ENCODE results near the gene SLBP. TPM values are rescaled to one million over a fixed set of nuclear protein-coding genes. Genes with fewer than 3 reads are reported as not detected.

Gene SLBP
- total RNA-seq, 1 donor: 89.1 TPM

DNA sequence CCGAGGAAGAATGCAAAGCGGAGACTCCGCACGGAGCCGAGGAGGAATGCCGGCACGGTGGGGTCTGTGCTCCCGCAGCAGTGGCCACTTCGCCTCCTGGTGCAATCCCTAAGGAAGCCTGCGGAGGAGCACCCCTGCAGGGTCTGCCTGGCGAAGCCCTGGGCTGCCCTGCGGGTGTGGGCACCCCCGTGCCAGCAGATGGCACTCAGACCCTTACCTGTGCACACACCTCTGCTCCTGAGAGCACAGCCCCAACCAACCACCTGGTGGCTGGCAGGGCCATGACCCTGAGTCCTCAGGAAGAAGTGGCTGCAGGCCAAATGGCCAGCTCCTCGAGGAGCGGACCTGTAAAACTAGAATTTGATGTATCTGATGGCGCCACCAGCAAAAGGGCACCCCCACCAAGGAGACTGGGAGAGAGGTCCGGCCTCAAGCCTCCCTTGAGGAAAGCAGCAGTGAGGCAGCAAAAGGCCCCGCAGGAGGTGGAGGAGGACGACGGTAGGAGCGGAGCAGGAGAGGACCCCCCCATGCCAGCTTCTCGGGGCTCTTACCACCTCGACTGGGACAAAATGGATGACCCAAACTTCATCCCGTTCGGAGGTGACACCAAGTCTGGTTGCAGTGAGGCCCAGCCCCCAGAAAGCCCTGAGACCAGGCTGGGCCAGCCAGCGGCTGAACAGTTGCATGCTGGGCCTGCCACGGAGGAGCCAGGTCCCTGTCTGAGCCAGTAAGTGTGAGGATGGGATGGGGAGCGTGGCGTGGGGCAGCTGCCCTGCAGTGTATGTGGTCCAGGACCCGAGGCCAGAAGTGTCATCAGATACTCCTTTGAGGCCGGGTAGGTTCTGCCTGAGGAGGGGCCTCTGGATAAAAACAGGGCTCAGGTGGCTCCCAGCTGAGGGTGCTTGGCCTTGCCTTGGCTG is 16.2 kb upstream of the SLBP start:
- TF ChIP-seq, protein P1, sequence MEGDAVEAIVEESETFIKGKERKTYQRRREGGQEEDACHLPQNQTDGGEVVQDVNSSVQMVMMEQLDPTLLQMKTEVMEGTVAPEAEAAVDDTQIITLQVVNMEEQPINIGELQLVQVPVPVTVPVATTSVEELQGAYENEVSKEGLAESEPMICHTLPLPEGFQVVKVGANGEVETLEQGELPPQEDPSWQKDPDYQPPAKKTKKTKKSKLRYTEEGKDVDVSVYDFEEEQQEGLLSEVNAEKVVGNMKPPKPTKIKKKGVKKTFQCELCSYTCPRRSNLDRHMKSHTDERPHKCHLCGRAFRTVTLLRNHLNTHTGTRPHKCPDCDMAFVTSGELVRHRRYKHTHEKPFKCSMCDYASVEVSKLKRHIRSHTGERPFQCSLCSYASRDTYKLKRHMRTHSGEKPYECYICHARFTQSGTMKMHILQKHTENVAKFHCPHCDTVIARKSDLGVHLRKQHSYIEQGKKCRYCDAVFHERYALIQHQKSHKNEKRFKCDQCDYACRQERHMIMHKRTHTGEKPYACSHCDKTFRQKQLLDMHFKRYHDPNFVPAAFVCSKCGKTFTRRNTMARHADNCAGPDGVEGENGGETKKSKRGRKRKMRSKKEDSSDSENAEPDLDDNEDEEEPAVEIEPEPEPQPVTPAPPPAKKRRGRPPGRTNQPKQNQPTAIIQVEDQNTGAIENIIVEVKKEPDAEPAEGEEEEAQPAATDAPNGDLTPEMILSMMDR (IDR thresholded peaks at IDR 0.05; ENCODE audit: insufficient read depth, low read length): no peak
- no peak overlapping the region for H3K4me3 ChIP-seq (ENCODE audit: low read depth, low read length)
- no peak for DNase-seq (ENCODE audit: low read depth)

DNA sequence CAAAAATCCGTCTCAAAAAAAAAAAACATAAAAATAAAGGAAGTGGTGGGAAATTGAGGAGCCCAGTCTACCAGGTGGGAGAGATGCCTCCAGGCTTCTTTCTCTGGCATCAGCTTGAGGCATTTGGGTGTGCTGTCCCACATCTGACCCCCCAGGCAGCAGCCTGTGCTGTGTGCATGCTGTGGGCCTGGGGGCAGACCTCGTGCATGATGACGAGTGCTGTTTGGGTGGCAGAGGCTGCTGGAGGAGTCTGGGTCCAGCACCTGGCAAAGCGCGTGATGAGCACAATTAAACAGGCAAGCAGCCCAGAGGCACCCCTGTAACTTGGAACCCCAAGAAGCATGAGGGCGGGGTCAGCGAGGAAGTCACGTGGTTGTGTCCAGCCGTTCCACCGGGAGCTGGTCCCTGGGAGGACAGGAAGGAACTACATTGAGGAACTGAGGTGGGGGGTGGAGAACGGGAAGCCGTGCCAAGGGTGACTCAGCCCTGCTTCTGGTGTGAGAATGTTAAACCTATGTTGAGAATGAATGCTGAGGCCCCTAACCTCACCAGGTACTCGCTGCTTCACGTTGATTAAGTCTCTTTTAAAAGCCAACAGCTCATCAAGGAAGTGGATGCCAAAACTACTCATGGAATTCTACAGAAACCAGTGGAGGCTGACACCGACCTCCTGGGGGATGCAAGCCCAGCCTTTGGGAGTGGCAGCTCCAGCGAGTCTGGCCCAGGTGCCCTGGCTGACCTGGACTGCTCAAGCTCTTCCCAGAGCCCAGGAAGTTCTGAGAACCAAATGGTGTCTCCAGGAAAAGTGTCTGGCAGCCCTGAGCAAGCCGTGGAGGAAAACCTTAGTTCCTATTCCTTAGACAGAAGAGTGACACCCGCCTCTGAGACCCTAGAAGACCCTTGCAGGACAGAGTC is 15.3 kb upstream of the SLBP start:
- no peak overlapping the region for H3K4me3 ChIP-seq (ENCODE audit: low read depth, low read length)

DNA sequence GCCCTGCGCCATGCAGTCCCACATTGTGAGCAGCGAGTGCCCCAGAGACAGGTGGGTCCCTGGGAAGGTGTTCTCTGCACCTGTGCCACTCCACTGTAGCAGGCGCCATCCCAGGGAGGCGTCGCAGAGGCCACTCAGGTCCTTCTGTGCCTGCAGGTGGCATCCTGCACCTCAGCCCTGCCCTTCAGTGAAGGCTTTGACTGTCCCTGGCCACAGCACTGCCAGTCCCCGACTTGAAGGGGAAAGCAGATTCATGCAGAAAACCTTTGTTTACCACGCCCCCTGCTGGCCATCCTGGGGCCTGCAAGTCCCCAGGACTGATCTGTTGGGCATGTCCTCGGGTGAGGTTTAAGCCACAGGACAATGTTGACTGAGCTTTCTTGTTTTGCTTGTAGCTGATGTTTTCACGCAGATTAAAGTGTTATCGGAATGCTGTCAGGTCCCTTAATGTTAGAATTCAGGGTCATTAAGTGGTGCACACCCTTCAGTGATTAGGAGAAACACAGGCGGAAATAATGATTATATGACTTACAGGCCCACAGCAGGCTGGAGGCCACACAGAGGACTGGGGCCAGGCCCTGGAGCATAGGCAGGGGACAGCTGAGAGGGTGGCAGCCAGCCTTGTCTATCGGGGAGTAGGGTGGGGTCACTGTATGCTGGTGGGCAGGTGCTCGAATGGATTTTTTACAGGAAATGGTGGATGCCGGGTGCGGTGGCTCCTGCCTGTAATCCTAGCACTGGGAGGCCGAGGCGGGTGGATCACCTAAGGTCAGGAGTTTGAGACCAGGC is 14.2 kb upstream of the SLBP start:
- H3K4me3 ChIP-seq (ENCODE audit: low read depth, low read length): no peak overlapping the region
- TF ChIP-seq, protein P1 (IDR thresholded peaks at IDR 0.05; ENCODE audit: insufficient read depth, low read length): peak; percentile 98
- DNase-seq (ENCODE audit: low read depth): peak; percentile 83

More for the DNA sequence above, 15.3 kb upstream of the SLBP start:
- TF ChIP-seq, protein P1 (IDR thresholded peaks at IDR 0.05; ENCODE audit: insufficient read depth, low read length): no peak
- peak; percentile 62 for DNase-seq (ENCODE audit: low read depth)

- TF ChIP-seq, protein P1 (IDR thresholded peaks at IDR 0.05; ENCODE audit: insufficient read depth, low read length): no peak
- no peak for DNase-seq (ENCODE audit: low read depth)
- no peak overlapping the region for H3K4me3 ChIP-seq (ENCODE audit: low read depth, low read length)
Observed at GRCh38 chr4:1725521-1725920, 13.4 kb upstream of the SLBP start.

DNA sequence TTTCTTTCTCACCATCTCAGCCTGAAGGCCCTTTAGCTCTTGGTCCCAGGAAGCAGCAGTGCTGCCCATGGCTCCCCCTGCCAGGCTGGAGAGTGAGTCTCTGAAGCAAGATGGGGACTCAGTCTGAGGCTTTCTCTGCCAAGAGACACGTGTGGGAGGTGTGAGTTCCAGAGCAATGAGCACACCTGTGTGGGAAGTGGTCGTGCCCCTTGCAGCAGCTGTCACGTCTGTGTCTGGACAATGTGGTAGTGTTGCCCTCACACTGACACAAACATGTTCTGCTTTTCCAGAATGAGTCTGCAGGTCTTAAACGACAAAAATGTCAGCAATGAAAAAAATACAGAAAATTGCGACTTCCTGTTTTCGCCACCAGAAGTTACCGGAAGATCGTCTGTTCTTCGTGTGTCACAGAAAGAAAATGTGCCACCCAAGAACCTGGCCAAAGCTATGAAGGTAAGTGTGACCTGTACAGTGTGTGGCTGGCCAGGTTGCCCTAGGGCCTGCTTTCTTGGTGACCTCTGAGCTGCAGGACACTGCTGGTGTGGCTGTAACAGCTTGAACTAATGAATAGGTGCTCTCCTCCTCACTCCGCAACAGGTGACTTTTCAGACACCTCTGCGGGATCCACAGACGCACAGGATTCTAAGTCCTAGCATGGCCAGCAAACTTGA is 11.1 kb upstream of the SLBP start:
- H3K4me3 ChIP-seq (ENCODE audit: low read depth, low read length): no peak overlapping the region
- TF ChIP-seq, protein P1 (IDR thresholded peaks at IDR 0.05; ENCODE audit: insufficient read depth, low read length): no peak
- DNase-seq (ENCODE audit: low read depth): no peak
